Epithelial cell of proximal tubule (primary cell): ENCODE results near the gene FBRSL1. TPM values are rescaled to one million over a fixed set of nuclear protein-coding genes. Genes with fewer than 3 reads are reported as not detected.

ENCODE experiments used
- DNase-seq: peaks from one replicate; pipeline ENCODE4 v3.0.0-alpha.2; 2011; ENCODE audit warnings: low read depth
- H3K4me3 ChIP-seq: 2 replicates; pipeline ENCODE4 v1.5.1; 2011; ENCODE audit warnings: low read depth, mild to moderate bottlenecking, low read length
- CTCF ChIP-seq: conservative IDR thresholded peaks from 2 replicates; pipeline ENCODE4 v1.5.1; 2012; ENCODE audit warnings: low read depth, mild to moderate bottlenecking, low read length
- total RNA-seq: library from RNA; depleted of rRNA; stranded (reverse); fragments of >200 nt; gene quantifications from 2 replicates; pipeline ENCODE4 v1.2.3, GENCODE V29; 2015

FBRSL1 gene
- total RNA-seq, 1 donor from 2014 or later, result 95.9 TPM

GRCh38 chr12:132445884-132446632 is 43.9 kb upstream of the FBRSL1 start:
- H3K4me3 ChIP-seq, result peak overlapping the region; percentile 36
- no peak for TF ChIP-seq CTCF
- no peak for DNase-seq

GRCh38 chr12:132446633-132447326 is 43.2 kb upstream of the FBRSL1 start:
- no peak for TF ChIP-seq CTCF
- H3K4me3 ChIP-seq, result no peak overlapping the region
- no peak for DNase-seq

- no peak overlapping the region for H3K4me3 ChIP-seq
- no peak for TF ChIP-seq CTCF
- DNase-seq, result no peak
These were observed 42.6 kb upstream of the FBRSL1 start for GRCh38 chr12:132447327-132447720.

GRCh38 chr12:132447731-132448462 is 42.1 kb upstream of the FBRSL1 start:
- no peak overlapping the region for H3K4me3 ChIP-seq
- no peak for DNase-seq
- TF ChIP-seq CTCF, result no peak

- TF ChIP-seq CTCF, result no peak
- no peak overlapping the region for H3K4me3 ChIP-seq
- DNase-seq, result no peak
These were observed 41.5 kb upstream of the FBRSL1 start for GRCh38 chr12:132448463-132448820.

- H3K4me3 ChIP-seq, result no peak overlapping the region
- TF ChIP-seq CTCF, result no peak
- no peak for DNase-seq
These were observed 40.2 kb upstream of the FBRSL1 start for GRCh38 chr12:132449565-132450417.
